Medulla oblongata (tissue), 1 donor: ENCODE measurements around the gene XPC.
"Not testable (repeated sequence)": the region's sequence is repeated elsewhere in the genome, so short reads cannot be mapped to it uniquely, and the experiment has no call there.

ENCODE experiments used
- DNase-seq: peaks from one replicate; pipeline ENCODE4 v3.0.0-alpha.2; 2015; ENCODE audit errors: extremely low spot score

Gene XPC

GRCh38 chr3:14133188-14133800, 45.1 kb downstream of the XPC start:
- DNase-seq = no peak

- no peak for DNase-seq
These were observed 45.7 kb downstream of the XPC start for GRCh38 chr3:14132689-14133088.

GRCh38 chr3:14132120-14132519, 46.3 kb downstream of the XPC start:
- no peak for DNase-seq

- DNase-seq = no peak
These were observed 47.3 kb downstream of the XPC start for GRCh38 chr3:14131134-14131533.

GRCh38 chr3:14130707-14131106, 47.7 kb downstream of the XPC start:
- no peak for DNase-seq

- DNase-seq = no peak
These were observed 48.2 kb downstream of the XPC start for GRCh38 chr3:14130230-14130629.

GRCh38 chr3:14129296-14129695, 49.1 kb downstream of the XPC start:
- no peak for DNase-seq

GRCh38 chr3:14128724-14129123, 49.7 kb downstream of the XPC start:
- DNase-seq = no peak

GRCh38 chr3:14127516-14128161, 50.8 kb downstream of the XPC start:
- DNase-seq = no peak

- DNase-seq = no peak
These were observed 51.4 kb downstream of the XPC start for GRCh38 chr3:14126887-14127505.

GRCh38 chr3:14126017-14126886, 52.1 kb downstream of the XPC start:
- no peak for DNase-seq

GRCh38 chr3:14125193-14126016, 53.0 kb downstream of the XPC start:
- DNase-seq = peak; percentile 42

- DNase-seq = peak; percentile 100
These were observed 53.7 kb downstream of the XPC start, which contains the start of the genes CHCHD4 and TMEM43 for GRCh38 chr3:14124615-14125192. Gene CHCHD4 (minus strand): TSS chr3:14124870. CDS start chr3:14124676, 194 bp downstream. Gene TMEM43 (plus strand): TSS chr3:14125052. CDS start chr3:14125194, 142 bp downstream.

GRCh38 chr3:14124223-14124614, 54.2 kb downstream of the XPC start:
- DNase-seq = peak; percentile 70

GRCh38 chr3:14123308-14124222, 54.8 kb downstream of the XPC start:
- DNase-seq = peak; percentile 7

- DNase-seq = no peak
These were observed 56.1 kb downstream of the XPC start for GRCh38 chr3:14122301-14122700.

- DNase-seq = no peak
These were observed 56.5 kb downstream of the XPC start for GRCh38 chr3:14121859-14122258.

- DNase-seq = not testable (repeated sequence)
These were observed 57.4 kb downstream of the XPC start for GRCh38 chr3:14120921-14121448.

- DNase-seq = no peak
These were observed 58.1 kb downstream of the XPC start for GRCh38 chr3:14120111-14120920.
